H9 (cell line): ENCODE data around the gene CUL2. TPM values are rescaled to one million over a fixed set of nuclear protein-coding genes. Genes with fewer than 3 reads are reported as not detected.

Experiments used
- DNase-seq: peaks from one replicate; pipeline ENCODE4 v3.0.0-alpha.2; 2017
- H2AFZ ChIP-seq: one replicate; pipeline ENCODE4 v1.6.1; 2013; ENCODE audit warnings: mild to moderate bottlenecking, low read length, control low read depth, moderate library complexity
- H2AK5ac ChIP-seq: 2 replicates; pipeline ENCODE4 v1.6.1; 2013; ENCODE audit warnings: low read length, control low read depth, mixed read lengths; ENCODE audit not compliant: insufficient read length
- H2BK120ac ChIP-seq: one replicate; pipeline ENCODE4 v1.6.1; 2013; ENCODE audit warnings: low read depth, mild to moderate bottlenecking, low read length, control low read depth, inconsistent platforms; ENCODE audit not compliant: poor library complexity, severe bottlenecking
- H2BK12ac ChIP-seq: 2 replicates; pipeline ENCODE4 v1.6.1; 2013; ENCODE audit warnings: low read length, control low read depth, mixed read lengths, low read depth; ENCODE audit not compliant: insufficient read length
- H2BK15ac ChIP-seq: 2 replicates; pipeline ENCODE4 v1.6.1; 2013; ENCODE audit warnings: low read depth, low read length, control low read depth
- H2BK20ac ChIP-seq: one replicate; pipeline ENCODE4 v1.6.1; 2013; ENCODE audit warnings: low read depth, mild to moderate bottlenecking, low read length, control low read depth, inconsistent platforms; ENCODE audit not compliant: poor library complexity, severe bottlenecking
- H2BK5ac ChIP-seq: 2 replicates; pipeline ENCODE4 v1.6.1; 2013; ENCODE audit warnings: low read length, control low read depth, mixed read lengths; ENCODE audit not compliant: insufficient read length
- H3K14ac ChIP-seq: 2 replicates; pipeline ENCODE4 v1.6.1; 2013; ENCODE audit warnings: low read length, control low read depth; ENCODE audit not compliant: insufficient read depth
- H3K18ac ChIP-seq: 2 replicates; pipeline ENCODE4 v1.6.1; 2013; ENCODE audit warnings: low read depth, mild to moderate bottlenecking, mixed read lengths, low read length, control low read depth; ENCODE audit not compliant: insufficient read length
- H3K23ac ChIP-seq: 2 replicates; pipeline ENCODE4 v1.6.1; 2013; ENCODE audit warnings: low read length, control low read depth, mixed read lengths, low read depth; ENCODE audit not compliant: insufficient read length
- H3K23me2 ChIP-seq: 2 replicates; pipeline ENCODE4 v1.6.1; 2013; ENCODE audit warnings: low read depth, mild to moderate bottlenecking, mixed read lengths, low read length, control low read depth; ENCODE audit not compliant: insufficient read length, poor library complexity, severe bottlenecking
- H3K27ac ChIP-seq: 2 replicates; pipeline ENCODE4 v1.5.1; 2013; ENCODE audit warnings: low read length, control low read depth, mixed read lengths, low read depth; ENCODE audit not compliant: insufficient read length
- H3K27me3 ChIP-seq: 2 replicates; pipeline ENCODE4 v1.6.1; 2013; ENCODE audit warnings: low read length, control low read depth, inconsistent platforms; ENCODE audit not compliant: insufficient read depth
- H3K4ac ChIP-seq: 2 replicates; pipeline ENCODE4 v1.6.1; 2013; ENCODE audit warnings: low read depth, mild to moderate bottlenecking, control low read depth, inconsistent platforms, low read length, moderate library complexity
- H3K4me1 ChIP-seq: 2 replicates; pipeline ENCODE4 v1.6.1; 2013; ENCODE audit warnings: low read length, control low read depth, inconsistent platforms; ENCODE audit not compliant: insufficient read depth
- H3K4me2 ChIP-seq: 2 replicates; pipeline ENCODE4 v1.6.1; 2013; ENCODE audit warnings: low read length, control low read depth, mixed read lengths; ENCODE audit not compliant: insufficient read length, insufficient read depth
- H3K56ac ChIP-seq: 2 replicates; pipeline ENCODE4 v1.6.1; 2013; ENCODE audit warnings: low read depth, mild to moderate bottlenecking, mixed read lengths, low read length, control low read depth; ENCODE audit not compliant: insufficient read length
- H3K79me1 ChIP-seq: 2 replicates; pipeline ENCODE4 v1.6.1; 2013; ENCODE audit warnings: low read depth, mild to moderate bottlenecking, moderate library complexity, low read length, control low read depth, inconsistent platforms; ENCODE audit not compliant: insufficient read depth, poor library complexity, severe bottlenecking
- H3K79me2 ChIP-seq: 2 replicates; pipeline ENCODE4 v1.6.1; 2013; ENCODE audit warnings: low read length, control low read depth, inconsistent platforms; ENCODE audit not compliant: insufficient read depth
- H3K9ac ChIP-seq: 2 replicates; pipeline ENCODE4 v1.6.1; 2013; ENCODE audit warnings: low read length, control low read depth, mixed read lengths; ENCODE audit not compliant: insufficient read length; ENCODE audit errors: extremely low read depth
- H3K9me3 ChIP-seq: one replicate; pipeline ENCODE4 v1.6.1; 2013; ENCODE audit warnings: low read depth, low read length, inconsistent platforms; ENCODE audit not compliant: control insufficient read depth
- H3T11ph ChIP-seq: one replicate; pipeline ENCODE4 v1.6.1; 2013; ENCODE audit warnings: mild to moderate bottlenecking, low read length, control low read depth, inconsistent platforms
- H4K20me1 ChIP-seq: one replicate; pipeline ENCODE4 v1.6.1; 2013; ENCODE audit not compliant: control insufficient read depth, insufficient read length, insufficient read depth
- H4K5ac ChIP-seq: 2 replicates; pipeline ENCODE4 v1.6.1; 2013; ENCODE audit warnings: low read depth, mild to moderate bottlenecking, mixed read lengths, low read length, control low read depth; ENCODE audit not compliant: insufficient read length
- H4K8ac ChIP-seq: replicated peaks from 2 replicates; pipeline ENCODE4 v1.6.1; 2013; ENCODE audit warnings: low read length, control low read depth, mixed read lengths, low read depth; ENCODE audit not compliant: insufficient read length
- H4K91ac ChIP-seq: 2 replicates; pipeline ENCODE4 v1.6.1; 2013; ENCODE audit warnings: low read depth, mild to moderate bottlenecking, moderate library complexity, mixed read lengths, low read length, control low read depth; ENCODE audit not compliant: insufficient read length
- H3K27ac Mint-ChIP-seq, 3 experiments: 2 replicates in 2 of 3; 3 replicates in 1 of 3; pipeline ENCODE4 v1.8.0; 2020 to 2021; ENCODE audit warnings: mixed read lengths in 3 of 3, mild to moderate bottlenecking in 1 of 3, moderate library complexity in 1 of 3
- H3K27me3 Mint-ChIP-seq: 2 replicates; pipeline ENCODE4 v1.8.0; 2021; ENCODE audit warnings: low read depth, mild to moderate bottlenecking, moderate library complexity, mixed read lengths
- H3K36me3 Mint-ChIP-seq, 3 experiments: 2 replicates in 2 of 3; 3 replicates in 1 of 3; pipeline ENCODE4 v1.8.0; 2020 to 2021; ENCODE audit warnings: low read depth in 3 of 3, mixed read lengths in 3 of 3; ENCODE audit not compliant: insufficient read depth in 1 of 3
- H3K4me1 Mint-ChIP-seq, 2 experiments: 2 replicates each; pipeline ENCODE4 v1.8.0; 2020; ENCODE audit warnings: mixed read lengths in 2 of 2
- H3K4me3 Mint-ChIP-seq, 2 experiments: 2 replicates in 1 of 2; 3 replicates in 1 of 2; pipeline ENCODE4 v1.8.0; 2020 to 2021; ENCODE audit warnings: mild to moderate bottlenecking in 2 of 2, mixed read lengths in 2 of 2, moderate library complexity in 1 of 2
- H3K9me3 Mint-ChIP-seq, 2 experiments: 2 replicates in 1 of 2; 3 replicates in 1 of 2; pipeline ENCODE4 v1.8.0; 2020; ENCODE audit warnings: mild to moderate bottlenecking in 2 of 2, mixed read lengths in 2 of 2, moderate library complexity in 1 of 2
- CTCF ChIP-seq: fragments of 200-600 bp; sonication (generic); conservative IDR thresholded peaks from 3 replicates; pipeline ENCODE4 v1.8.0; 2021; ENCODE audit warnings: antibody characterized with exemption, mild to moderate bottlenecking
- WGBS: extraction: QIAGEN DNeasy Blood & Tissue Kit; methylation state at CpG from one replicate; pipeline ENCODE4 v1.1.7; 2013; ENCODE audit warnings: missing lambda C conversion rate, low lambda C conversion rate, mixed read lengths; ENCODE audit not compliant: insufficient read length; ENCODE audit errors: extremely low coverage; 5-methylcytosine and 5-hydroxymethylcytosine counted together
- total RNA-seq: library from RNA; stranded (reverse); gene quantifications from 2 replicates; pipeline ENCODE4 v1.2.1, GENCODE V29; 2021

CUL2 gene
- total RNA-seq, 1 experiment from 2014 or later: 43.3 TPM

GRCh38 chr10:35043796-35044344 lies 46.3 kb downstream of the CUL2 start:
- Histone ChIP-seq H3K14ac (no peak overlapping the region), H4K91ac (no peak overlapping the region), H4K8ac (no peak overlapping the region), H3K23me2 (no peaks in the 10 kb centered on the region), H3K9me3 (no peaks in the 10 kb centered on the region), H3K4ac (no peak overlapping the region), H3K27ac (no peak overlapping the region), H2AFZ (no peak overlapping the region), H2BK5ac (no peak overlapping the region), H3T11ph (no peak overlapping the region), H2BK12ac (no peak overlapping the region), H4K20me1 (no peaks in the 10 kb centered on the region), H3K9ac (no peak overlapping the region), H4K5ac (no peak overlapping the region), H3K79me1 (no peaks in the 10 kb centered on the region), H3K4me1 (no peaks in the 10 kb centered on the region; the same call in 1 of the 2 replicates), H2BK20ac (no peak overlapping the region), H2BK15ac (no peak overlapping the region), H3K27me3 (no peaks in the 10 kb centered on the region), H3K23ac (no peak overlapping the region), H3K79me2 (no peaks in the 10 kb centered on the region), H3K56ac (no peak overlapping the region), H3K4me2 (no peak overlapping the region), H2AK5ac (no peak overlapping the region), H2BK120ac (no peak overlapping the region), H3K18ac (no peak overlapping the region)
- Mint-ChIP-seq H3K36me3 (peaks cover 1 to 35% (median 25%) of the 10 kb centered on the region in 3 experiments; a peak in 6 of 7 replicates), H3K4me1 (peaks cover 21 to 25% of the 10 kb centered on the region in 2 experiments), H3K9me3 (no peaks in the 10 kb centered on the region), H3K4me3 (no peak overlapping the region), H3K27me3 (no peaks in the 10 kb centered on the region), H3K27ac (no peak overlapping the region)
- no peak for DNase-seq
- no CpG with 5 or more reads among the region's 4 CpGs for WGBS
- no peak for TF ChIP-seq CTCF
